HUES48 (cell line): Measurements from ENCODE around the gene YTHDF1.

Experiments used
- H3K27ac ChIP-seq: one replicate; pipeline ENCODE4 v1.7.0; 2013; ENCODE audit warnings: low read depth, low read length, inconsistent platforms
- H3K27me3 ChIP-seq: 2 replicates; pipeline ENCODE4 v1.6.1; 2013; ENCODE audit warnings: mild to moderate bottlenecking, low read length; ENCODE audit not compliant: control insufficient read depth, insufficient read depth
- H3K36me3 ChIP-seq: 2 replicates; pipeline ENCODE4 v1.6.1; 2013; ENCODE audit warnings: low read length; ENCODE audit not compliant: control insufficient read depth, insufficient read depth
- H3K4me1 ChIP-seq: 2 replicates; pipeline ENCODE4 v1.6.1; 2013; ENCODE audit warnings: mild to moderate bottlenecking, low read length; ENCODE audit not compliant: control insufficient read depth, insufficient read depth
- H3K4me3 ChIP-seq: 2 replicates; pipeline ENCODE4 v1.5.1; 2013; ENCODE audit warnings: mild to moderate bottlenecking, low read depth, low read length
- H3K9ac ChIP-seq: 2 replicates; pipeline ENCODE4 v1.6.1; 2013; ENCODE audit warnings: mild to moderate bottlenecking, low read depth, low read length, moderate library complexity
- H3K9me3 ChIP-seq: 2 replicates; pipeline ENCODE4 v1.6.1; 2013; ENCODE audit warnings: low read length; ENCODE audit not compliant: control insufficient read depth, insufficient read depth

Gene YTHDF1

GRCh38 chr20:63216041-63216848, at the start of gene YTHDF1:
YTHDF1 (minus strand) TSS chr20:63216131; CDS start chr20:63215892, 239 bp downstream.
- Histone ChIP-seq H3K9me3 (no peaks in the 10 kb centered on the region), H3K9ac (peak within 1 kb of the TSS; percentile 78), H3K4me1 (peaks cover 16% of the 10 kb centered on the region), H3K4me3 (peak within 1 kb of the TSS; percentile 91), H3K36me3 (peaks cover 37% of the 10 kb centered on the region), H3K27ac (peak within 1 kb of the TSS; percentile 83), H3K27me3 (no peaks in the 10 kb centered on the region)

- H3K36me3 ChIP-seq = no peaks in the 10 kb centered on the region
- H3K4me1 ChIP-seq = no peaks in the 10 kb centered on the region
- no peak overlapping the region for H3K4me3 ChIP-seq
- no peak overlapping the region for H3K9ac ChIP-seq
- no peak overlapping the region for H3K27ac ChIP-seq
- no peaks in the 10 kb centered on the region for H3K27me3 ChIP-seq
- no peaks in the 10 kb centered on the region for H3K9me3 ChIP-seq
These were observed 48.6 kb upstream of the YTHDF1 start for GRCh38 chr20:63264519-63264918.

- H3K27ac ChIP-seq = no peak overlapping the region
- H3K9ac ChIP-seq = no peak overlapping the region
- H3K4me3 ChIP-seq = no peak overlapping the region
- H3K9me3 ChIP-seq = no peaks in the 10 kb centered on the region
- H3K27me3 ChIP-seq = no peaks in the 10 kb centered on the region
- no peaks in the 10 kb centered on the region for H3K4me1 ChIP-seq
- no peaks in the 10 kb centered on the region for H3K36me3 ChIP-seq
These were observed 48.1 kb upstream of the YTHDF1 start for GRCh38 chr20:63264000-63264399.

- 0 out of 2 replicates have a peak, but pooled peaks cover 5% of the 10 kb centered on the region for H3K27me3 ChIP-seq
- no peaks in the 10 kb centered on the region for H3K4me1 ChIP-seq
- no peak overlapping the region for H3K9ac ChIP-seq
These were observed 46.9 kb upstream of the YTHDF1 start for GRCh38 chr20:63262836-63263235.

GRCh38 chr20:63261795-63262528, 46.0 kb upstream of the YTHDF1 start:
- Histone ChIP-seq H3K9ac (no peak overlapping the region), H3K27ac (no peak overlapping the region), H3K36me3 (no peaks in the 10 kb centered on the region), H3K4me1 (no peaks in the 10 kb centered on the region), H3K27me3 (0 out of 2 replicates have a peak, but pooled peaks cover 5% of the 10 kb centered on the region), H3K9me3 (no peaks in the 10 kb centered on the region), H3K4me3 (no peak overlapping the region)

More at GRCh38 chr20:63262836-63263235, 46.9 kb upstream of the YTHDF1 start:
- H3K27ac ChIP-seq = no peak overlapping the region
- no peaks in the 10 kb centered on the region for H3K36me3 ChIP-seq
- H3K4me3 ChIP-seq = no peak overlapping the region
- no peaks in the 10 kb centered on the region for H3K9me3 ChIP-seq

- Histone ChIP-seq H3K27ac (no peak overlapping the region), H3K27me3 (0 out of 2 replicates have a peak, but pooled peaks cover 7% of the 10 kb centered on the region), H3K9ac (no peak overlapping the region), H3K36me3 (no peaks in the 10 kb centered on the region), H3K4me3 (no peak overlapping the region), H3K4me1 (no peaks in the 10 kb centered on the region), H3K9me3 (no peaks in the 10 kb centered on the region)
These were observed 45.3 kb upstream of the YTHDF1 start for GRCh38 chr20:63261060-63261794.

- Histone ChIP-seq H3K27ac (no peak overlapping the region), H3K9ac (no peak overlapping the region), H3K9me3 (no peaks in the 10 kb centered on the region), H3K4me3 (no peak overlapping the region), H3K4me1 (peaks cover under 1% of the 10 kb centered on the region; the same call in 1 of the 2 replicates), H3K36me3 (no peaks in the 10 kb centered on the region), H3K27me3 (peaks cover 14% of the 10 kb centered on the region; the same call in 1 of the 2 replicates)
These were observed 44.6 kb upstream of the YTHDF1 start for GRCh38 chr20:63260521-63260920.

GRCh38 chr20:63259734-63260460, 44.0 kb upstream of the YTHDF1 start:
- H3K9me3 ChIP-seq = no peaks in the 10 kb centered on the region
- peaks cover 6% of the 10 kb centered on the region for H3K4me1 ChIP-seq
- peaks cover 18% of the 10 kb centered on the region for H3K27me3 ChIP-seq
- H3K9ac ChIP-seq = no peak overlapping the region
- no peak overlapping the region for H3K27ac ChIP-seq
- H3K36me3 ChIP-seq = no peaks in the 10 kb centered on the region
- no peak overlapping the region for H3K4me3 ChIP-seq

GRCh38 chr20:63258781-63259180, 42.9 kb upstream of the YTHDF1 start:
- Histone ChIP-seq H3K4me3 (no peak overlapping the region), H3K36me3 (no peaks in the 10 kb centered on the region), H3K27me3 (peaks cover 18% of the 10 kb centered on the region), H3K27ac (no peak overlapping the region), H3K9me3 (no peaks in the 10 kb centered on the region), H3K9ac (no peak overlapping the region), H3K4me1 (peaks cover 6% of the 10 kb centered on the region)

GRCh38 chr20:63257629-63258028, 41.7 kb upstream of the YTHDF1 start:
- Histone ChIP-seq H3K9me3 (no peaks in the 10 kb centered on the region), H3K27me3 (peaks cover 28% of the 10 kb centered on the region), H3K4me3 (no peak overlapping the region), H3K27ac (no peak overlapping the region), H3K9ac (no peak overlapping the region), H3K36me3 (no peaks in the 10 kb centered on the region), H3K4me1 (peaks cover 12% of the 10 kb centered on the region)
